HCT116 (cell line): Measurements from ENCODE around the gene PHPT1. TPM values are rescaled to one million over a fixed set of nuclear protein-coding genes. Genes with fewer than 3 reads are reported as not detected.

ENCODE experiments used
- ATAC-seq: fragments of 200-7000 bp; cut with Tn5 transposase; 2 replicates; pipeline ENCODE4 v1.9.1; 2020; ENCODE audit warnings: mild to moderate bottlenecking, moderate library complexity
- BruUV-seq: library from RNA; stranded (reverse); fragments of 400-500 nt; replicated peaks from 2 replicates; lab custom pipeline; 2021; lab: Mats Ljungman, UMichigan
- CTCF ChIA-PET: fragments of 300-600 bp; sonication (Branson Sonifier 250); formaldehyde crosslinking; loops from one replicate; lab custom pipeline; 2021; ENCODE audit warnings: antibody characterized with exemption; lab: Charles Lee
- POLR2A ChIA-PET: fragments of 300-600, 350-600 bp; sonication (Branson Sonifier 250); formaldehyde crosslinking; loops from one replicate; lab custom pipeline; 2021; ENCODE audit warnings: antibody characterized with exemption; lab: Charles Lee
- RAD21 ChIA-PET, 2 experiments: fragments of 300-600 bp; sonication (Branson Sonifier 250); formaldehyde crosslinking; loops; one replicate each; lab custom pipeline; 2023; ENCODE audit warnings: low total read pairs in 2 of 2; ENCODE audit not compliant: uncharacterized antibody in 2 of 2, unreplicated experiment in 2 of 2, low non-redundant PET in 1 of 2; lab: Charles Lee
- DNase-seq: peaks from one replicate; pipeline ENCODE4 v3.0.0-alpha.2; 2010; ENCODE audit warnings: low read depth, low spot score
- H2AFZ ChIP-seq: fragments of 200-600 bp; shearing (Covaris generic), sonication (generic); 2 replicates; pipeline ENCODE4 v1.6.1; 2017; ENCODE audit warnings: low read depth, mixed run types, mixed read lengths, antibody characterized with exemption, low read length; ENCODE audit not compliant: poor library complexity, severe bottlenecking
- H3K27ac ChIP-seq: 2 replicates; pipeline ENCODE4 v1.5.1; 2012; ENCODE audit warnings: low read depth, low read length
- H3K27me3 ChIP-seq: fragments of 200-600 bp; sonication (generic); 2 replicates; pipeline ENCODE4 v1.6.1; 2016; ENCODE audit warnings: mixed run types, low read length, mixed read lengths; ENCODE audit not compliant: insufficient read depth
- H3K36me3 ChIP-seq, 2 experiments: fragments of 200-500 bp in 1 of 2; fragments of 200-600 bp in 1 of 2; sonication (Bioruptor generic) in 1 of 2; sonication (generic) in 1 of 2; 2 replicates each; pipeline versions ENCODE4 v1.5.1 to v1.6.1; 2014 to 2016; ENCODE audit warnings: low read length in 2 of 2, inconsistent platforms in 1 of 2, mixed read lengths in 1 of 2, mixed run types in 1 of 2; ENCODE audit not compliant: insufficient read depth in 2 of 2, control insufficient read depth in 1 of 2
- H3K4me1 ChIP-seq, 2 experiments: fragments of 200-600 bp in 1 of 2; sonication (generic) in 1 of 2; 2 replicates each; pipeline versions ENCODE4 v1.5.1 to v1.6.1; 2012 to 2017; ENCODE audit warnings: low read length in 2 of 2, inconsistent platforms in 1 of 2, mild to moderate bottlenecking in 1 of 2, mixed read lengths in 1 of 2, mixed run types in 1 of 2, moderate library complexity in 1 of 2; ENCODE audit not compliant: insufficient read depth in 2 of 2, control insufficient read depth in 1 of 2
- H3K4me2 ChIP-seq: fragments of 200-600 bp; sonication (generic); 2 replicates; pipeline ENCODE4 v1.6.1; 2017; ENCODE audit warnings: mixed run types, low read length, mixed read lengths
- H3K4me3 ChIP-seq, 2 experiments: fragments of 200-600 bp in 1 of 2; sonication (generic) in 1 of 2; replicated peaks in 1 of 2; 2 replicates each; pipeline ENCODE4 v1.5.1; 2011 to 2016; ENCODE audit warnings: low read length in 2 of 2, control low read depth in 1 of 2, low read depth in 1 of 2, mild to moderate bottlenecking in 1 of 2, mixed read lengths in 1 of 2, mixed run types in 1 of 2
- H3K79me2 ChIP-seq: fragments of 200-600 bp; sonication (generic); 2 replicates; pipeline ENCODE4 v1.6.1; 2017; ENCODE audit warnings: mild to moderate bottlenecking, mixed run types, low read length, moderate library complexity, mixed read lengths; ENCODE audit not compliant: insufficient read depth
- H3K9ac ChIP-seq: fragments of 200-600 bp; sonication (generic); 2 replicates; pipeline ENCODE4 v1.6.1; 2016; ENCODE audit warnings: low read length, mixed read lengths
- H3K9me2 ChIP-seq: fragments of 200-600 bp; sonication (generic), shearing (Covaris generic); 2 replicates; pipeline ENCODE4 v1.6.1; 2017; ENCODE audit warnings: mixed run types, mild to moderate bottlenecking, moderate library complexity; ENCODE audit not compliant: insufficient read depth
- H3K9me3 ChIP-seq, 2 experiments: fragments of 200-500 bp in 1 of 2; fragments of 200-600 bp in 1 of 2; sonication (Bioruptor generic) in 1 of 2; sonication (generic) in 1 of 2; 2 replicates each; pipeline ENCODE4 v1.6.1; 2014 to 2017; ENCODE audit warnings: low read length in 2 of 2, mixed read lengths in 2 of 2, inconsistent platforms in 1 of 2, low read depth in 1 of 2, mild to moderate bottlenecking in 1 of 2, mixed run types in 1 of 2, moderate library complexity in 1 of 2; ENCODE audit not compliant: control insufficient read depth in 1 of 2, insufficient read depth in 1 of 2
- H4K20me1 ChIP-seq: fragments of 200-600 bp; sonication (generic), shearing (Covaris generic); 2 replicates; pipeline ENCODE4 v1.6.1; 2017; ENCODE audit warnings: mixed run types, mild to moderate bottlenecking, moderate library complexity; ENCODE audit not compliant: insufficient read depth
- ATF3 ChIP-seq: IDR thresholded peaks from 2 replicates; pipeline ENCODE4 v1.6.1; 2012
- CEBPB ChIP-seq: IDR thresholded peaks from 2 replicates; pipeline ENCODE4 v1.6.1; 2012; ENCODE audit warnings: low read depth
- CTCF ChIP-seq, 3 experiments: fragments of 200-600 bp in 1 of 3; sonication (generic) in 1 of 3; IDR thresholded peaks in 2 of 3; conservative IDR thresholded peaks in 1 of 3; 2 replicates each; pipeline ENCODE4 v1.5.1; 2012 to 2017; ENCODE audit warnings: low read depth in 2 of 3, low read length in 2 of 3, antibody characterized with exemption in 1 of 3, borderline replicate concordance in 1 of 3, control low read depth in 1 of 3, mild to moderate bottlenecking in 1 of 3, mixed read lengths in 1 of 3, mixed run types in 1 of 3, moderate library complexity in 1 of 3; ENCODE audit not compliant: insufficient read depth in 1 of 3
- ELF1 ChIP-seq: IDR thresholded peaks from 2 replicates; pipeline ENCODE4 v1.6.1; 2012; ENCODE audit warnings: low read depth, borderline replicate concordance
- EZH2 ChIP-seq: fragments of 200-600 bp; sonication (generic); IDR thresholded peaks from 2 replicates; pipeline ENCODE4 v1.6.1; 2017; ENCODE audit warnings: antibody characterized with exemption, mixed run types
- EZH2phosphoT487 ChIP-seq: fragments of 200-600 bp; IDR thresholded peaks from 2 replicates; pipeline ENCODE4 v1.6.1; 2018; ENCODE audit warnings: antibody characterized with exemption, borderline replicate concordance
- FOSL1 ChIP-seq: IDR thresholded peaks from 2 replicates; pipeline ENCODE4 v1.6.1; 2012; ENCODE audit warnings: low read depth
- POLR2AphosphoS5 ChIP-seq: IDR thresholded peaks from 2 replicates; pipeline ENCODE4 v1.6.1; 2011; ENCODE audit warnings: mild to moderate bottlenecking, low read depth, low read length, moderate library complexity
- RAD21 ChIP-seq: IDR thresholded peaks from 2 replicates; pipeline ENCODE4 v1.6.1; 2012; ENCODE audit warnings: low read depth, mild to moderate bottlenecking
- REST ChIP-seq: IDR thresholded peaks from 2 replicates; pipeline ENCODE4 v1.6.1; 2012; ENCODE audit warnings: low read depth
- SIN3A ChIP-seq: IDR thresholded peaks from 2 replicates; pipeline ENCODE4 v1.6.1; 2012; ENCODE audit warnings: low read depth
- SRF ChIP-seq: IDR thresholded peaks from 2 replicates; pipeline ENCODE4 v1.6.1; 2012; ENCODE audit warnings: low read depth
- YY1 ChIP-seq: IDR thresholded peaks from 2 replicates; pipeline ENCODE4 v1.6.1; 2011; ENCODE audit warnings: low read length, low read depth, moderate library complexity, mild to moderate bottlenecking; ENCODE audit not compliant: insufficient replicate concordance; ENCODE audit errors: extremely low read depth
- ZFX ChIP-seq: fragments of 450-650 bp; IDR thresholded peaks from 2 replicates; pipeline ENCODE4 v1.6.1; 2017
- ZNF274 ChIP-seq: fragments of 200-500 bp; sonication (Bioruptor generic); IDR thresholded peaks from 2 replicates; pipeline ENCODE4 v1.6.1; 2014; ENCODE audit warnings: mild to moderate bottlenecking, low read depth, low read length, inconsistent platforms
- intact Hi-C: fragments of 100-400 bp; cut with micrococcal nuclease; formaldehyde crosslinking; loops from 2 replicates; pipeline ENCODE4 v1.10.0; 2022
- total RNA-seq: library from RNA; stranded (reverse); gene quantifications from one replicate; pipeline ENCODE4 v1.2.1, GENCODE V29; 2021; ENCODE audit not compliant: unreplicated experiment

Gene PHPT1
- total RNA-seq, 1 experiment from 2014 or later = 148 TPM

- DNase-seq (no peak), ATAC-seq (no peak)
- no peaks in the 10 kb centered on the region for H3K9me2 ChIP-seq
- H3K9me3 ChIP-seq = no peaks in the 10 kb centered on the region
- H4K20me1 ChIP-seq = no peaks in the 10 kb centered on the region
- no peak overlapping the region for H3K4me3 ChIP-seq
- ChIA-PET CTCF (no interaction called here), POLR2A (no interaction called here), RAD21 (no interaction called here)
- H3K9ac ChIP-seq = no peak overlapping the region
- H3K4me1 ChIP-seq = peaks cover 9 to 23% of the 10 kb centered on the region in 2 experiments
- no peaks in the 10 kb centered on the region for H3K27me3 ChIP-seq
- peaks cover 62% of the 10 kb centered on the region for H3K79me2 ChIP-seq
- intact Hi-C loops = no loop called here
- peaks cover 17 to 39% of the 10 kb centered on the region in 2 experiments; a peak in 3 of 4 replicates for H3K36me3 ChIP-seq
- TF ChIP-seq SIN3A (no peak), EZH2phosphoT487 (no peak), CTCF (IDR thresholded peaks at IDR 0.05 in 2 of 3, conservative IDR thresholded peaks at IDR 0.05 in 1 of 3; ENCODE audit: borderline replicate concordance in 1 of 3, insufficient read depth in 1 of 3, low read depth in 2 of 3, low read length in 2 of 3) (no peak), ELF1 (no peak), REST (no peak), ZNF274 (no peak), EZH2 (no peak), YY1 (no peak), CEBPB (no peak), ATF3 (no peak), POLR2AphosphoS5 (no peak), FOSL1 (no peak), RAD21 (no peak), ZFX (no peak), SRF (no peak)
- no peak overlapping the region for H3K4me2 ChIP-seq
- H3K27ac ChIP-seq = no peak overlapping the region
- no TSS peak for BruUV-seq
- no peak overlapping the region for H2AFZ ChIP-seq
Observed at GRCh38 chr9:136899196-136899595, 50.0 kb downstream of the PHPT1 start.
